SK-MEL-5 (cell line): ENCODE data around the gene GRIK4. TPM values are rescaled to one million over a fixed set of nuclear protein-coding genes. Genes with fewer than 3 reads are reported as not detected.

Source experiments
- DNase-seq: peaks from one replicate; pipeline ENCODE4 v3.0.0-alpha.2; 2016; ENCODE audit warnings: low read depth, low spot score
- in situ Hi-C: cut with HindIII; loops from 2 replicates; pipeline ENCODE4 v1.10.0; 2016; ENCODE audit warnings: low sequenced_read_pairs, high pct_unique_total_duplicates, low pct_unique_long_range_greater_than_20kb
- total RNA-seq: library from RNA; depleted of rRNA; stranded (reverse); fragments of >200 nt; shearing (Covaris generic); gene quantifications from 2 replicates; pipeline ENCODE4 v1.2.3, GENCODE V29; 2014

Gene GRIK4
- total RNA-seq, 1 experiment from 2014 or later = not detected

DNA sequence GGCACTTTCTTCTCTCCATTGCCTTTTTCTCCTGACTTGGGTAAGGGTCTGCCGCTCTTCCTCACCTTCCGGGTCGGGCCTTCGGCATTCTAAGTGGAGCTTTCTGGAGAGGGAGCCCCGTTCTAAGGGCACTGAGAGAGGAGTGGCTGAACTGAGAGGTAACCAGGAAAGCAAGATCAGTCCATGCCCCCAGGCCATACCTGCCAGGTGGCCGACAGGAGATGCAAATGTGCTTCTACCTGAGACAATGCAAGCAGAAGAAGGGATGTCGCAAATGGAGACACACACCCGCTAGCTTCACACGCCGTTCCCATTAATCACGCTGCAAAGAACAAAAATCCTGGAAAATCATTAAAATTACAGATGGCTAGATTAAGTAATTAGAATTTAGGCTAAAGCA, 356.0 kb downstream of the GRIK4 start:
- in situ Hi-C loops = no loop called here

DNA sequence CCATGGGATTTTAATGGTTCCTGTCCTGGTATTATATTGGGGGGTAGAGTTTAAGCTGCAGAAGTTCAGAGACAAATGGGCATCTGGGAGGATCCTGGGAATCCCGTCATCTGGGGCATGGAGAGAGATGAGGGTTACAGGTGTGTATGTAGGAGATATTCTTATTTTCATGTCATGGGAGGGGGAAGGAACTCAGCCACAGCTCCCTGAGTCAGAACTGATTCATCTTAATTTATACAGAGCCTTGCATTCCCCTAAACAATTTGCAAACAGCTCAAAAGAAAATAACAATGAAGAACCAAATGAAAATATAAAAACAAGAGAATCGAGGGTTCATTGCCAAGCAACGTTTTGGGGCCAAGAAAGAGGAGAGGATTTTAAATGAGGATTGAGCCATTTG, 356.4 kb downstream of the GRIK4 start:
- no peak for DNase-seq
- in situ Hi-C loops = no loop called here

More for the DNA sequence above, 356.0 kb downstream of the GRIK4 start:
- DNase-seq = no peak

DNA sequence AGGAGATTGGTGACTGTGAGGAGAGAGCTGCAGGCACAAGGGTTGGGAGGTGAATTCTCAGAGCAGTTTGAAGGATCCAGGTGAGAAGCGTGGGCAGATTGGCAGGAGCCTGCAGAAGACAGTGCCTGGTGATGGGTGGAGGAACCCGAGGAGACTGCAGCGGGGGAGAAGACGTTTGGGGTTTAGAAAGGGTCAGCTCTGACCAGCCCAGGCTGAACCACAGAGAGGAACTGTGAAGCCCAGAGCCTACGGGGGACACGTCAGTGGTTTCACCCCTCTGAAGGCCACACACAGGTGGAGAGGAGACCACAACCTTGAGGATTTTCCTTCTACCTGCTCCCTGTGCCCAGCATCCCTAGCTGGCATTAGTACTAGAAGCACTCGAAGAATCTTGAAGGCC, 357.5 kb downstream of the GRIK4 start:
- no peak for DNase-seq
- in situ Hi-C loops = no loop called here

DNA sequence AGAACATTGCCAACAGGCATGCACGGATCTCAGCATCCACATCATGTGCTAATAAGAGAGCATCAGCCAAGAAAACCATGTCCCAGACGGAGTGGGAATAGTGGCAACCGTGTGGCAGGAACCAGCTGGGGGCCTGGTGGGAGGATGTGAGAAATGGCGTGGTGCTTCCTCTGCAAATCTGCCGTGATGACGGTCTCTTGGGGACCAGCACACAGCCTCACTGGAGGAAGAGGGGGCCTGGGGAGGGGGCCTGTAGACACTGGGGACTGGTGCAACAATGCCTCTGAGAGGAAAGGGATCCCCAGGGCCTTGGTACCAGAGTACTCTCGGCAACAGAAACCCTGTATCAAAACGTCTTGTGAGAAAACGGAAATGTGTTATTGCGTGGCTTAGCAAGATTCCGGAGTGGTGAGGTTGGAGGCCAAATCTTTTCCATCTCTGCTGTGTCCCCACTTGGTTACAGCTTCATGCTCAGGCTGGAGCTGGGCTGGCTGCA, 358.0 kb downstream of the GRIK4 start:
- no peak for DNase-seq
- in situ Hi-C loops = no loop called here

DNA sequence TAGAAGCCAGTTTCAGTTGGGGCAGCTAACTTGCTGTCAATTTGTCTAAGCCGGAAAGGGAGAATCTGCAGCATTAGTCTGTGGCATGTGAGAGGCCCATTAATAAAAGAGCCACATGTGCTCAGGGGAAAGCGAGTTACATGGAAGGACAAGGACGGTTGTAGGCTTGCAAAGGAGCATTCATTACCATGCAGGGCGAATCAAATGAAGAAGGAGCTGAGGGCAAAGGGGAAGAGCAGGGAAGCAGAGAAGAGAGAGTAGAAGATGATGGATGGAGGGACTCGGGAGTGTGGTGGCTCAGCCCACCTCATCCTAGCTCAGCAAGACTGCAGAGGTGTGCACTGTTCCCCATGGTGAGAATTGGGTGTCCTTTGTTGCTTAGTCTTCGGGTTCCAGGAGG, 359.6 kb downstream of the GRIK4 start:
- in situ Hi-C loops = no loop called here
- DNase-seq = no peak

DNA sequence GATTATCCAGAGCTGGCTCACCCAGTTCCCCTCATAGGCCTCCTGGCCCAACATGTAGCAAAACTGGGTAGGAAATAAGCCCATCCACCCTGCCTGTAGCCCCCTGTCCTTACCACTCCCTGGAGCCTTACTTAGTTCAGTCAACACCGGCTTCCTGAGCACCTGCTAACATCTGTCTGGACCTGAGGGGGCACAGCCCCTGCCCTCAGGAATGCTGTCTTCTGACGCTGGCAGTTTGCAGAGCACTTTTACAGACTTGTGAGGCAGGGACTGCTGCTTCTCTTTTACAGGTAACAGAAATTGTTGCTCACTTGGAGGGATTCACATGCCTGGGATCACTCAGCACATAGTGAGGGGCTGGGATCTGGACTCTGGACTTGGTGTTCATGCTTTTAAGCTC, 360.4 kb downstream of the GRIK4 start:
- DNase-seq = no peak
- in situ Hi-C loops = no loop called here

DNA sequence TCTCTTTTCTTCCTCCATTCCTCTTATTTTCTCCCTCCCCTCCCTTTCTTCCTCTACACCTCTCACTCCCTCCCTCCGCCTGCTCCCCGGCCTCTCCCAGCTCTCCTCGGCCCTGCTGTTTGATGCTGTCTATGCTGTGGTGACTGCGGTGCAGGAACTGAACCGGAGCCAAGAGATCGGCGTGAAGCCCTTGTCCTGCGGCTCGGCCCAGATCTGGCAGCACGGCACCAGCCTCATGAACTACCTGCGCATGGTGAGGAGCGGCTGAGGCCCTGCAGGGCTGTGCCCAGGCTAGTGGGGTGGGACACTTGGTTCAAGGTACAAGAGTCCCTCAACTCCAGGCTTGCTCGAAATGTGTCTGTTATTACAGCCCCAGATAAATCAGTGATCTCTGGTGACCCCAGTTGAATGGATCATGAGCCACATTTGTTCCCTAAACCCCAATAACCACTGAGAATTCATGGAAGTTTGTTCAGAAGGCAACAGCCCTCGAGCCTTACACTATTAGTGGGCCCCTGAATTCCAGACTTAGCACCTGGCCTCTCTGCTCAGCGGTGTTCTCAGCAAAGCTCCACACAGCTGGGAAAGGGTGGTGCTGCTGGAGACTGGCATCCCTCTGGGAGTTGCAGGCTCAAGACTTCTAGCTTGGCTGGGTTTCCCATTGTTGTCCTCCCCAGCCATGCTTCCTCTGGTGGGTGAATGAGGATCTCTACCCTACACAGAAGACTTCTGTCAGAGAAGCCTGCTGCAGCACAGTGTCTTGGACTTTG, 362.6 kb downstream of the GRIK4 start:
- DNase-seq = no peak
- in situ Hi-C loops = no loop called here

DNA sequence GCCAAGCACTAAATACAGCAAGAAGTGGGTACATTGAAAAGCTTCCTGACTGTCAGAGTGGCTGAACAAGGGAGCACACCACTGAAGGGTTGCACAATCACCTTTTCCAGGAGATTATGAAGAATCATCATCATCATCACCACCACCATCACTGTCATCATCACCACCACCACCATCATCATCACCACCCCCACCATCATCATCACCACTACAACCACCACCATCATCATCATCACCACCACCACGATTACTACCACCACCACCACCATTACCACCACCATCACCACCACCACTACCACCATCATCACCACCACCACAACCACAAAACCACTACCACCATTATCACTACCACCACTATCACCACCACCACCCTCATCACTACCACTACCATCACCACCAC, 364.4 kb downstream of the GRIK4 start:
- DNase-seq = no peak
- in situ Hi-C loops = no loop called here

DNA sequence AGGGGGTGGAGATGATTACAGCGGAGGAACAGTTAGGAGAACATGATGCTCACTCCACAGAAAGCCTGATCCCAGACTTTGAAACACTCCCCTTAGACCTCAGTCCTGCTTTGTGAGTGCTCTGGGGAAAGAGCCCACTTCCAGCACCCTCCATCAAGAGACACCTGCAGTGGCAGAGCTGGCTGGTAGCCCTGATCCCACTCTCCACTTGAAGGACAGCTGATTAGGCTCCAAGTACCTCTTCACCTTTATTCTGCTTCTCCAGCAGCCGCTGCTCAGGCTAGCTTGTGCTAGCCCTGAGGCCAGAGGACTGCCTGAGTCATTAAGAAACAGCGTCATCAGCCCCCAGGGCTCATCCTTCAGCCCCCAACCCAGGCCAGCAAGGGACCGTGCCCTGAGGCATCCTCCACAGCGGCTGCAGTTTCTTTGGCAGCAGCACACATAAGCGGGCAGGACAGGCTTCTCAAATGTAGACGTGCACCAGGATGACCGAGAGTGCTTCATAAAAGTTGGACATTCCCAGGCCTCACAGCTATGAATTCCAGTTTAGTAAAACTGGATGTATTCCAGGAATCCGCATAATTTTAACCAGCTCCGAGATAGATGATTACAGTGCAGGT, 366.3 kb downstream of the GRIK4 start:
- in situ Hi-C loops = no loop called here
- no peak for DNase-seq

DNA sequence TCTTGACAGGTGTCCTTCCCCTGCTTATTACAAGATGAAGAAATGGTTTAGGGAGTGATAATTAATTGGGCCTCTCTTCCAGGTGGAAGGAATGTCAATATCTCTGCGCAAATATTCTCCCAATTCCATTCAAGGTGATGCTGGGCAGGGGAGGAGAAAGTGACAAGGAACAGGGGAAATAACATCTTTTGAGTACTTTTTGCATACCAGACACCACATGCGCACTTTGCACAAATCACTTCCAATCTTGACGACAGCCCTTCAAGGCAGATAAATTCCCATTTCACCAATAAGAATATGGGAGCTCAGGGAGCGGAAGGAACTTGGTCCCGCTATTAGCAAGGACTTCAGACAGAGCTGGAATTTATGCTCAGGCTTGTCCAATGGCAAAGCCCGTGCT, 367.2 kb downstream of the GRIK4 start:
- DNase-seq = no peak
- in situ Hi-C loops = no loop called here

DNA sequence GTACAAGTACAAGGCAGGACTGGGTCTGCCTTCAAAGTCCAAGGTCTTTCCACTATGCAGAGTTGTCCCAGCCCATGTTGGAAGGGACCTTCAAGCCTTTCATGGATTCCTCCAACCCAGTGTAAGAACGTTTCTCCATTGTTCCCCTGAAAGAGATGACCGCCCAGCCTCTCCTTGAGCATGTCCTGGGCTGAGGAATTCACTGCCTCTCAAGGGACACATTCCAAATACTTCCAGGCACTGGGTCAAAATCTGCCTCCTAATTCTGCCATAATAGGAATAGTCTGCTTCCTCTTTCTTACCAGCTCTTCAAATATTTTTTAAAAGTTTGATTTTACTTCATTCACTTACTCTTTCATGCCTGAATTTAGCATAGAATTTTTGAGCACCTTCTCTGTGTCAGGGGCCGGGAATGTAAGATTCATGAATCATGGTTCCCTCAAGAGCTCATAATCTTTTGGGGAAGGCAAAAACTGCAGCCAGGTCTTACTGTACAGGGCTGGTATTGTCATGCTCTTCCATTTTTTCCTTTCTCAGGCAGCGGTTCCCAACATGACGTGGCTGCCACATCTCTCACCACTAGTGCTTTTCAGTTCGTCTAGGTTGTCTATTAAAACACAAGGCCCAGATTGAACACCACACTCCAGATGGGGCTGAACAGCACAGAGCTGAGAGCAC, 369.1 kb downstream of the GRIK4 start:
- DNase-seq = no peak
- in situ Hi-C loops = no loop called here

DNA sequence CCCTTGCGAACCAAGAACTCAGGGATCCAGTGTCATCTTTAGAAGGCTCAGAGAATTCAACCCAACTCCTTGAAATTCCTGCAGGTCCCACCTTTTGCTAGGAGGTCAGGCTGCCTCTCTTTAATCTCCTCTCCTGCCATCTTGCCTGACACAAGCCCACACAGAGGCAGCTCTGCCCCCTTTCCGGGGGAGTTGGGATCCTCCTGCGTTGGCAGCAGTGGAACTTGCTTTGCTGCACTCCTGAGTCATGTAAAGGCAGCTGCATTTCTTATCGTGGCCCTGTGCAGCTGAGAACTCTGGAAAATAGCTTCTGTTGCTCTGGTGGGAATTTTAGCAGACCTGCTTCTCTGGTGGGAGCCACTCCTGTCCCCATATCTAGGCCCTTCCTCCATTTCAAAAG, 370.0 kb downstream of the GRIK4 start:
- in situ Hi-C loops = no loop called here
- DNase-seq = no peak

DNA sequence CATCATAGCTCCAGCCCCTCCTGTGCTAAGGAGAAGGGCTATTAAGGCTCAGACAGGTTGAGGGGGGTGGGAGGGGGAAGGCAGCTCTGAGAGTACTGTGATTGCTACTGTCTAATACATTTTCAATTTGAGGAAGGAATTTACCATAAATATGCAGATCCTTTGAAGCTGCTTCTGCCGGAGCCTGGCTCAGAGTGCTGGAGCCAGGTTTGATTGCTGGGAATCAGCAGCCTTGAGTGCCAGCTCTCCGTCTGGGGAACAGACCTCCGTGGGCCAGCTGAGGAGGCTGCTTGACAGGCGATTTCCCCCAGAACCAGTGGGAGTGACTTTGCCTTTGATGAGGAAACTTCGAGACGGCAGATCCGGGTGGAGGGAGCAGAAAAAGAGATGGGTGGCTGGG, 370.6 kb downstream of the GRIK4 start:
- no peak for DNase-seq
- in situ Hi-C loops = no loop called here

DNA sequence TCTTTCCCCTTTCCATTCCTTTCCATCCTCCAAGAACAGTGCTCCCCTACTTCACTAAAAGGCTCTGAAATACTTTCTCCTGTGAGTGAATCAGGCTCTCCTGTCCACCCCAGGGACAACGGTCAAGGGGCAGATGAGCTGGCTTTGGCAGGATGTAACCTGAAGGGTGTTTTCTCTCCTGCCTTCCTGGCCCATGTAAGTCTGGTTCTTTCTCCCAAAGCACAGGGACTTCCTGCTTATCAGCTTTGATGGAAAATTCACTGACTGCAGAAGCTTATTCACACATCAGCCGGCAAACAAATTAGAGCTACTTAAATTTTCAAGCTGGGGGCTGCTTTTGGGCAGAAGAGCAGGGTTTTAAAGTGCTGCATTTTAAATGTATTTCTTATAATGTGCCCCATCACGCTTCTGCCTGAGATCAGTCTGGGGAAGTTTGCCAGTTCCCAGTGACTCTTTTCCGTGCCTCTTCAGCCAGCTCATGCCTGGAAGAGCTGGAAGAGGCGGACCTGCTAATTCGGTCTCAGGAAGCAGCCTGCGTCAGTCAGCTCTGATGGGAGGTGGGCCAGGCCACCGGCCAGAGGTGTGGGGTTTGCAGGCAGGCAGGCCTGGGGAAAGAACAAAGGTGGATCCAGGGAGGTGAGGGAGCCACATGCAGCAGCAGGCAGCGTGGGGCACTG, 372.0 kb downstream of the GRIK4 start:
- DNase-seq = no peak
- in situ Hi-C loops = no loop called here

DNA sequence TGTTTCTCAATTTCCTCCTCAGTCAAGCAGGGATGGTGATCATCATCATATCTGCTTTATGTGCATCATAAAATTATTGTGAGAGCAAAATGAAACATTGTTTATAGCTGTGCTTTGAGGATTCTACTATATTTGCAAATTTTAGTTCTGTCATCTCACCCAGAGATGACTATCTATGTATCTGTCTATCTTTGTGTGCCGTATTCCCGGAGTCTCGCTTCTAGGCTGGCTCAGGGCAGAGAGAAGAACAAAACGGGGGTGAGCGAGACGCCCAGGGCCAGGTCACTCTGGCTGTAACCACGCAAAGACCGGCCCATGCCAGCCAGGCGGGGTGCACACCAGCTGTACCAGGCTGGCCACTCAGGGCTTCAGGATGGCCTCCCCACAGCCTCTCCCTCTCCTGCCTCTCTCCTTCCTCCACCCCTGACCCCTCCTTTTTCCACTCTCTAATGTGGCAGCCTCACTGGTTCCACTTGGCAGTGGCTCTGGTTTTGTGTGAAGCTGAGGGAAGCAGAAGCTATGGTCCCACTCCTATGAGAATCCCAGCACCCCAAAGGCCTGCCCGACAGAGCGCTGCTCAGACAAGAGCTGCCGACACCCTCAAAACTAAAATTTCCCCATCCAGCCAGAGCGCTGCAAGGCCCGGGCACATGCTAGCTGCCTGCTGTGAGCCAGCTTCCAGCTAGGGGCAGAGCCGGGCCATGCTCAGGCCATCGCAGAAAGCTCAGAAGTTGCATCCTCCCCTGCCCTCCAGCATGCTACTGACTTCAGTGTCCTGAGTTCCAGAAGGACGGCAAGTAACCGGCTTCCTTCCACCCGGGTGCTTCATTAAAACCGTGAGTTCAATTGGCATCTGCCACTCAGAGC, 372.8 kb downstream of the GRIK4 start:
- in situ Hi-C loops = no loop called here
- DNase-seq = no peak

DNA sequence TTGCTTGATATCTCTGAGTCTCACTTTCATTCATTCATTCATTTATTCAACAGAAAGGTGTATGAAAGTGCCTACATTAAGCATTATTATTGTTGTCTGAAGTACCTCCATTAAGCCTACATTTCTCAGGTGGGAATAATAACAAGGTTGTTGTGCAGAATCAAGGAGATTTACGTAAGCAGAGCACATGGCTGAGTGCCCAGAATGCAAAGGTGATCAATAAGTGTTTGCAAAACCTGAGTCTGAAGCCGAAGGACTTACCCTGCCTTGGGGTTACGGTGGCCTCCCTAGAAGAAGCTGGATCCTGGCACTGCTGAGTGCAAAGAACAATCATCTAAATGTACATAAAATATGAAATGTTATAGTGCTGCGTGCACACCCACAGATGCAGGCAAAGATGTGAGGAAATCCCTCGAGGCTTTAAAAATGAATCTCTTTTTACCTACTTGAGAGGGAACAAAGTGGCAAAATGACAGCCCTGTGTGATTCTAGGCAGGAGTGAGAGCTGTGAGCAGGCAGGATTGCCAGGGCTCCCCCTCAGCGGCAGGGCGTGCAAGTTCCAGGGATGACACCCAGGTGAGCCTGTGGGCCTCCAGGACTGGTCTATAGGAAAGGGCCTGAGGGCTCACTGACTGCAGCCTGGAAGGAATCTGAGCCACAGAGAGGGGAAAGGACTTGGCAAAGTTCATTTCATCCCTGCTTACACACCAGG, 379.2 kb downstream of the GRIK4 start:
- in situ Hi-C loops = no loop called here

More for the DNA sequence above, 379.2 kb downstream of the GRIK4 start:
- no peak for DNase-seq
